RPMI7951 (cell line): Measurements from ENCODE around the gene NIPAL1. TPM values are rescaled to one million over a fixed set of nuclear protein-coding genes. Genes with fewer than 3 reads are reported as not detected.

Experiments used
- DNase-seq: peaks from one replicate; pipeline ENCODE4 v3.0.0-alpha.2; 2012; ENCODE audit warnings: low read depth
- total RNA-seq: library from RNA; depleted of rRNA; stranded (reverse); fragments of >200 nt; shearing (Covaris generic); gene quantifications from 2 replicates; pipeline ENCODE4 v1.2.3, GENCODE V29; 2014; rRNA removed

Gene NIPAL1
- total RNA-seq, 1 experiment from 2014 or later = 2.3 TPM

- no peak for DNase-seq
Measured at GRCh38 chr4:48064349-48064748, 47.8 kb downstream of the NIPAL1 start.

DNA sequence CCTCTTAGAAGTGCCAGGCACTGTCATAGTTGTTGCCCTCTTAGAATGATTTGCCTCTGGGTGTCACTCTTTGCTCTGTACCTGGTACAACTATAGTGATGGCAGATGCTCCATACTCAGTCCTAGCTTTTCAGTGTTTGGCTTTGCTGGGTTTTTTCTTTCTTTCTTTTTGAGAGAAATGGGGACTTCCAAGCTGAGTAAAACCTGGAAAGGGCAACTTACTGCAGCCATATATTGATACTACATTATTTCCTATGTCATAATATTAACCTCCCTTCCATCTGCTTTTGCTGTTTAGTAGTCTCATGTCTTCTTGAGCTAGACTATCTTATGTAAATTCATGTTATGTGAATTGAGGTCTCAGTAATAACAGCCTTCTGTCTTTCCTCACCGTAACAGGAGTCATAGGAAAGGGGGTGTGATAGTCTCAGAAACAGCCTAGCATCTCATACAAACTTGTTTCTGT lies 49.0 kb downstream of the NIPAL1 start:
- no peak for DNase-seq

GRCh38 chr4:48067536-48067935 lies 51.0 kb downstream of the NIPAL1 start:
- no peak for DNase-seq

GRCh38 chr4:48068182-48068581 lies 51.6 kb downstream of the NIPAL1 start:
- DNase-seq = no peak

DNA sequence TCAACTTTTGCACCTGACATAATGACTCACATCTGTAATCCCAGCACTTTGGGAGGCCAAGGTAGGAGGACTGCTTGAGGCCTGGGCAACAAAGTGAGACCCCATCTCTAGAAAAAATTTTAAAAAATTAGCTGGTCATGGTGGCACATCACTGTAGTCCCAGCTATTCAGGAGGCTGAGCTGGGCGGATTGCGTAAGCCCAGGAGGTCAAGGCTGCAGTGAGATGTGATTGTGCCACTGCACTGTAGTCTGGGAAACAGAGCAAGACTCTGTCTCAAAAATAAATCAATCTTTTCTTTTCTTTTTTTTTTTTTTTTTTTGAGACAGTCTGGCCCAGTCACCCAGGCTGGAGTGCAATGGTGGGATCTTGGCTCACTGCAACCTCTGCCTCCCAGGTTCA lies 52.5 kb downstream of the NIPAL1 start:
- DNase-seq = no peak

DNA sequence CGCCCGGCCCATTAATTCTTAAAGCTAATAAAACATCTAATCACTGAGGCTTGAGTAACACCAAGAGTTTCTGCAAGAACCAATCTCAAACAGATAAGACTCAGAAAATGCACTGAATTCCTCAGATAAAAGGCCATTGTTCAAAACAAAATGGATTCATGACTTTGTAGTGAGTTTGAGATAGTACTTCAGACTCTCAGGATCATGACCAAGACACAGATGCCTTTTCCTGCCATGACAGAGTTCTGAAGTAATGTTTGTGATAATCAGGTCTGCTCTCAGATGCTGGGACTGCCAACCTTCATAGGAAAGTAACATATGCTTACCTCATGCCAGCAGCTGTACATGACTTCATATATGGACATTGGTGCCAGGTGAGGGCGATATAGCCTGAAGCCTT lies 54.6 kb downstream of the NIPAL1 start:
- no peak for DNase-seq

- DNase-seq = no peak
Measured at GRCh38 chr4:48073567-48074103, 57.1 kb downstream of the NIPAL1 start.

DNA sequence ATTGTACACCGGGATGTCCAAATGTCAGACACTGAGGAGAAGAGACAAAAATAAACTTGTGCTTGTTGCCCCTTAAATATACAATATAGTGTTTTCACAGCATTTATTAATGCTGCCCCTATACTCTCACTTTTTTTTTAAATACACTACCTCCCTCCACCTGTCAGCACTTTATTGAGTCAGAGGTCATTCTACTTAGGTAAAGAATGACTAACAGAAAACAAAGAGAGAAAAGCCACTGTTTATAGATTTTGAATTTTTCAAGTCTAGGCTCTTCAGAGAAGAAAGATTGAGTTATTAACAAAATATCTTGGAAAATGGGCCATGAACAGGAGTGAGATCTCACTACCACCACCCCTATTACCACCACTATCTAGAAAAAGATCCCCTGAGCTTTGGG lies 58.1 kb downstream of the NIPAL1 start:
- DNase-seq = no peak

- no peak for DNase-seq
Measured at GRCh38 chr4:48078425-48078824, 61.9 kb downstream of the NIPAL1 start.

DNA sequence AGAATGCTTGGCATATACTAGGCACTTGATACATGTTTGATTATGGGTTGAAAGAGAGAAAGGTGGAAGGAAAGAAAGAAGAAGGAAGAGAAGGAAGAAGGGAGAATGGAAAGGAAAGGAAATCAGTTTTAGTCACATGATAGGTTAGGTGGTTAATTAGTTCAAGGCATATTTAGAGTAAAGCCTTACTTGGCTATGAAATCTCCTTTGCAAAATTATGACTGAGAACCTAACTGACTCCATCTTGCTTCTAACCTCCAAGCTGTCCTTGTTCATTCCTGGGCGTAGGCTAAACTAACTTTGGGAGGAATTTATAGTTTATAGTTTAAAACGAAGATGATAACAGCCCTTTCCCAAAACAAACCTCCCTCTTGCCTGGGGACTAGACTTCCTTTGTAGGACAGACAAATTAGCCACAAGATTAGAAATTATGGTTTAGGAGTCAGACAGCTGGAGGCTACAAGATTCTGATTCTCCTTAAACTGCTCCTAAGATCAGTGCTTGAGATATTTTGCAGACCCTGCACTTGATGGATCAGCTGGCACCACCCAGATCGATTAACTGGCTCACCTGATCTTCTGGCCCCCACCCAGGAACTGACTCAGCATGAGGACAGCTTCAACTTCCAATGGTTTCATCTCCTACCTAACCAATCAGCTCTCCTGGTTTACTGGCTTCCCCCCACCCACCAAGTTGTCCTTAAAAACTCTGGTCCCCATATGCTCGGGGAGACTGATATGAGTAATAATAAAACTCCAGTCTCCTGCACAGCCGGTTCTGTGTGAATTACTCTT lies 62.5 kb downstream of the NIPAL1 start:
- peak; percentile 54 for DNase-seq

DNA sequence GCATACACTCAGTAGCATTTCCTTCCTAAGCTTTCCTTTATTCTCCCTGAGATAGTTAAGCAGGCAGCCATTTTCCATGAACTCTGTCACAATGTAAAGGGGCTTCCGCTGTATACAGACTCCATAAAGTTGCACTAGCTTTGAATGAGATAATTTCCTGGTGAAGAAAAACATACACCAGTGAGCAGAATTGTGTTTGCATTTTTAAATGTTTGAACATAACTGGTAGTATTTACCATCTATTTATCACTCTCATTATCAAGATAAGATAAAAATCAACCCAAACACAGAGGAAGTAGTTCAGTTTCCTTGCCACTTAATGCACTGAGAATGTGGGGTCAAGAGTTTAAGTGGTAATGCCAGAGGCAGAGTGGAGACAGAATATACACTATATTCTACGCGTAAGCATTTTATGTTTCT lies 63.4 kb downstream of the NIPAL1 start:
- peak; percentile 84 for DNase-seq

DNA sequence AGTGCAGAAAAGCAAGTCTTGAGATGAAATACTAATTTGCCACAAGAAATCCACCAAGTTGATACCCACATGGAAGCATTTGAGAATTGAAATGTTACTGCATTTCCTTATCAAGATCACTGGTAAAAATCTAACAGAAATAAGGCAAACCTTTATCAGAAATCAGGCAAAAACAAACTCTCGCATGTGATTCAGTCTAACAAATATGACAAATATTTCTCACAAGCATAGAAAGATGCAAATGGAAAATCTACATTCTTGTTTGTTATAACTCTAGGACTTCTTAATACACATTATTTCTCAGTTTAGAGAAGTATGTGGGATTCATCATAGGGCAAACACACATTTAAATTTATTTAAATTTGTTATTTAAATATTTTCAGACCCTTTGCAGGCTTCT lies 64.6 kb downstream of the NIPAL1 start:
- no peak for DNase-seq

- no peak for DNase-seq
Measured at GRCh38 chr4:48082956-48083355, 66.4 kb downstream of the NIPAL1 start.

GRCh38 chr4:48085821-48086589 lies 69.4 kb downstream of the NIPAL1 start:
- no peak for DNase-seq

Other genes with a start within 250 kb of the NIPAL1 start
- gene CORIN, start 178.7 kb upstream of the NIPAL1 start, total RNA-seq = not detected in 2 replicates
- 3.5 and 3.6 TPM in 2 replicates for gene NFXL1, start 102.2 kb upstream of the NIPAL1 start, total RNA-seq
- not detected in 2 replicates for gene CNGA1, start 91 bp upstream of the NIPAL1 start, total RNA-seq
- 2.3 and 2.5 TPM in 2 replicates for gene TXK, start 117.5 kb downstream of the NIPAL1 start, total RNA-seq